Sigmoid colon (tissue), 4 donors: Measurements from ENCODE around the gene SECTM1.

Experiments
- EP300 ChIP-seq, 4 donors: sonication (generic); formaldehyde crosslinking; IDR thresholded peaks; one replicate each; pipeline ENCODE4 v1.6.1; 2017; ENCODE audit warnings: antibody characterized with exemption in 4 of 4
- POLR2A ChIP-seq, 2 donors: fragments of 450-650 bp; IDR thresholded peaks; one replicate each; pipeline ENCODE4 v1.6.1; 2016; ENCODE audit warnings: antibody characterized with exemption in 2 of 2, mild to moderate bottlenecking in 2 of 2, moderate library complexity in 2 of 2
- POLR2AphosphoS5 ChIP-seq, 4 donors: sonication (generic); formaldehyde crosslinking; IDR thresholded peaks; one replicate each; pipeline ENCODE4 v1.6.1; 2017; ENCODE audit warnings: antibody characterized with exemption in 4 of 4
- TF ChIP-seq, protein P1 (sequence below), 4 experiments: fragments of 450-650 bp in 3 of 4; fragments of 200-600 bp in 1 of 4; IDR thresholded peaks; one replicate each; pipeline ENCODE4 v1.5.1; 2016 to 2019; ENCODE audit warnings: antibody characterized with exemption in 4 of 4, mild to moderate bottlenecking in 3 of 4, moderate library complexity in 2 of 4

DNA sequence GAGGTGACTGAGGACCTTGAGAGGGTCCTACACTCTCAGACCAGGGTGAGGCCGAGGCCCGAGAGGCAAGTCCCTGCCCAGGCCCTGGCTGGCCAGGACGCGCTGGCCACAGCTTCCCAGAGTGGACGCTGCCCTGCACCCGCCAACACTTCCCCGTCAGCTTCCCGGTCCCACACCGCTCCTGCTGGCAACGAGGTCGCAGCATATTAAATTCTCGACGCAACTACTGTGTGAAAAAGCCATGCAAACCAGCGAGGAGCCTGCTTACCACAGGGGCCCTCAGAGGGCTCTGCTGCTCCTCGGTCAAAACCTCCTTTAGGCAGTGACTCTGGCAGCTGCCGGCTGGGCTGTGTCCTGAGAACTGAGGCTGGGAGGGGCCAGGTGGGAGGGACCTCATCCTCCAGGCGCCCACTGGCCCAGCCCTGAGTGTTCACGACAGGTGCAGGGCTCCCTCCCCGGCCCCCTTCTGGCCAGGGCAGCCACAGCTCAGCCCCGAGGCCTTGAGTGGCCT lies 23.3 kb upstream of the SECTM1 start:
- TF ChIP-seq, protein P1, sequence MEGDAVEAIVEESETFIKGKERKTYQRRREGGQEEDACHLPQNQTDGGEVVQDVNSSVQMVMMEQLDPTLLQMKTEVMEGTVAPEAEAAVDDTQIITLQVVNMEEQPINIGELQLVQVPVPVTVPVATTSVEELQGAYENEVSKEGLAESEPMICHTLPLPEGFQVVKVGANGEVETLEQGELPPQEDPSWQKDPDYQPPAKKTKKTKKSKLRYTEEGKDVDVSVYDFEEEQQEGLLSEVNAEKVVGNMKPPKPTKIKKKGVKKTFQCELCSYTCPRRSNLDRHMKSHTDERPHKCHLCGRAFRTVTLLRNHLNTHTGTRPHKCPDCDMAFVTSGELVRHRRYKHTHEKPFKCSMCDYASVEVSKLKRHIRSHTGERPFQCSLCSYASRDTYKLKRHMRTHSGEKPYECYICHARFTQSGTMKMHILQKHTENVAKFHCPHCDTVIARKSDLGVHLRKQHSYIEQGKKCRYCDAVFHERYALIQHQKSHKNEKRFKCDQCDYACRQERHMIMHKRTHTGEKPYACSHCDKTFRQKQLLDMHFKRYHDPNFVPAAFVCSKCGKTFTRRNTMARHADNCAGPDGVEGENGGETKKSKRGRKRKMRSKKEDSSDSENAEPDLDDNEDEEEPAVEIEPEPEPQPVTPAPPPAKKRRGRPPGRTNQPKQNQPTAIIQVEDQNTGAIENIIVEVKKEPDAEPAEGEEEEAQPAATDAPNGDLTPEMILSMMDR (IDR thresholded peaks at IDR 0.05) = no peak
- TF ChIP-seq POLR2A (IDR thresholded peaks at IDR 0.05) = no peak
- no peak for TF ChIP-seq POLR2AphosphoS5 (IDR thresholded peaks at IDR 0.05)
- no peak for TF ChIP-seq EP300 (IDR thresholded peaks at IDR 0.05)
